GM12873 (cell line): ENCODE results near the gene ID1.

Source experiments
- CTCF ChIP-seq: IDR thresholded peaks from 2 replicates; pipeline ENCODE4 v1.5.1; 2012; ENCODE audit warnings: low read depth, mild to moderate bottlenecking, moderate library complexity, low read length, control low read depth; ENCODE audit not compliant: insufficient read depth; ENCODE audit errors: missing control alignments

Gene ID1

GRCh38 chr20:31607640-31608250, 2.7 kb downstream of the ID1 start:
- no peak for TF ChIP-seq CTCF

- no peak for TF ChIP-seq CTCF
Observed at GRCh38 chr20:31608251-31608945, 3.3 kb downstream of the ID1 start.

GRCh38 chr20:31615416-31615815, 10.3 kb downstream of the ID1 start:
- no peak for TF ChIP-seq CTCF

- TF ChIP-seq CTCF, result no peak
Observed at GRCh38 chr20:31617432-31618104, 12.5 kb downstream of the ID1 start.

- TF ChIP-seq CTCF, result no peak
Observed at GRCh38 chr20:31620246-31620645, 15.2 kb downstream of the ID1 start.

- no peak for TF ChIP-seq CTCF
Observed at GRCh38 chr20:31630187-31630790, 25.2 kb downstream of the ID1 start.
